Measurements from ENCODE around the gene MCFD2.

The MCFD2 gene

GRCh38 chr2:46915281-46915810 lies at the start of gene MCFD2:
Gene MCFD2, minus strand, starts transcription at chr2:46915806. Its CDS starts 6,635 bp downstream, at chr2:46909171.
- no peak for DNase-seq

DNA sequence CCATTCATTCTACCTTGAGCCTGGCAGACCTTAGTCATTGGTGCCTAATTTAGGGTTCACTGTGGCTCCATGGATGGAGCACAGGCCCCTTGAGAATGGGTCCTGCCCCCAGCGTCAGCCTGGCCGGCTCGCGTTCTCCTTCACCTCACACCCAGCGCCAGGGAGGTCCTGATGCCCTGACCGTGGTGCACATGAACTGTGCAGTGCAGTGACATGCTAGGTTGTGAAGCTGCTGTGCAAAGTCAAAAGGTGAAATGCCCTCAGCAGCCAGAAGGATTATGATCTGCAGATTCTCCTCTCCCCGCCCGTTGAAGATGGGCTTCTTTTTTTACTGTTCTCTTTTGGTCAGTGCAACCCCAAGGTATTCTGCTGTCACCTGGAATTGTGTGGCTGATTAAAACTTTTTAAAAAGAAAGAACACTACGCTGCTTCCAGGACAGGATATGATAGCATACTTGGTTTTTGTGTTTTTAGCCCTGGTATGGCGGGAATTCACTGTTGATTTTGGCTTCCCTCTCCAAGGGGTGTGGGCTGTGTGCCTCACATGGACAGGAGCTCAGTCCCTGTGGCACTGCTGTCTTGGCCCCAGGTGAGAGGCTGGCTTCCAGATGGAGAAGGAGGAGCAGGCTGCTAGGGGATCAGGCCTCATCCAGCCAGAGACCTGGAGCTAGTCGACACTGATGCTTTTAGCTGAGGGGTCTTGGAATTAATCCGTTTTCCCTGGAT lies 49.4 kb upstream of the MCFD2 start:
- DNase-seq: no peak

- DNase-seq: no peak
Observed at GRCh38 chr2:46963941-46964673, 48.5 kb upstream of the MCFD2 start.

- DNase-seq: no peak
Observed at GRCh38 chr2:46963210-46963609, 47.6 kb upstream of the MCFD2 start.

DNA sequence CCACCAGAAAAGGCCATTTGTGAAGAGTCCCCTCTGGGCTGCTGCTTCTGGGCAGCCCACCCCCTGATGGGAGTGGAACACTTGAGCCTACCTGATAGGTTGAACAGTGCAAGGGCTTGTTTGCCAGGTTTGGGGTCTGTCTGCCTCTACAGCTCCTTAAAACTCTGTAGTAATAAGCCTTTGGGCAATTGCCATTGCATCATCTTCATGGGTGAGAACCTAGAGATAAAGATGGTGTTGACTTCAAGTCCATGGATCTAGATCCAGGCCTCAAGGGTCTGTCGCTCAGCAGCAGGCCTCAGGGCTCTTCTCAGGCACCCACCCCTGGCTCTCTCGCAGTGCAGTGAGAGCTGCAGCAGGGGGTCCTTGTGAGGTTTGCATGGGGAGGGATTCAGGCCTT lies 47.1 kb upstream of the MCFD2 start:
- DNase-seq: no peak

DNA sequence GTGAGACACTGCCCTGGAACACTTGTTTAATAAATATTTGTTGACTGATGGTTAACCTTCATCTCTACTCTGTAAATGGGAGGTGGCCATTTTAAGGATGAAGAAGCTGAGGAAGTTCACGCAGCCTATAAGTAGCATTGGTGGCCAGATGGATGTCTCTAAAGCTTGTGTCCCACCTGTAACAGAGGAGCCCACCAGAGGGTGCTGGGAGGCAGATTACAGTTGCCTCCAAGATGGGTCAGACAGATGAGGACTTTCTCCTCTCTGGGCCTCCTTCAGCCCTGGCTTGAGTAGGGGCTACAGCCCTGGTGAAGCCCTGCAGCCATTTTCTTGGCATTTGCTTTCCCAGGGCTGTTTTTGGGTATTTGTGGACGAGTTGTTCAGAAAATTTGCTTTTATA lies 45.0 kb upstream of the MCFD2 start:
- no peak for DNase-seq

- no peak for DNase-seq
Observed at GRCh38 chr2:46958431-46959017, 42.9 kb upstream of the MCFD2 start.

DNA sequence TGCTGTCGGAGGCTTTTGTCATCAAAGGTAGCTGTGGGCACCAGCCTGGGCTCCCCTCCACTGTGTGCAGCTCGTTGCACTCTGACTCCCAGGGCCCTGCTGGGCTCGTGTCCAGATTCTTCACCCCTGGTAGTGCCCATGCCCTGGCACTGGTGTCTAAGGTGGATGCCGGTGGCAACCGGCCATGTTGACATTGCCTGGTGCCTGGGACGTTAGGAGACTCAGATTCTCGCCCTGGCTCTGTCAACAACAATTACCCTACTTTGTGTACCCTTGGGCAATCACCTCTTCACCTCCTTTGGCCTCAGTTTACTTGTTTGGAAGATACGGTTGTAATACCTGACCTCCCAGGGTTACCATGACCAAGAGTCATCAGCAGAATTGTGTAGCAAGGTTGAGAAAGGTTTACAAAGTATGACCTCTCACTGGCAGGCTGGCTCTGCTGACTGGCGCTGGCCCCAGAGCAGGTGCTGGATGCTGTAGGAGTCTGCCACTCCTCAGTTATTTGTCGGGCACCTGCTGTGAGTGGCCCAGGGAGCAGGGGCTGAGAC lies 41.5 kb upstream of the MCFD2 start:
- no peak for DNase-seq

DNA sequence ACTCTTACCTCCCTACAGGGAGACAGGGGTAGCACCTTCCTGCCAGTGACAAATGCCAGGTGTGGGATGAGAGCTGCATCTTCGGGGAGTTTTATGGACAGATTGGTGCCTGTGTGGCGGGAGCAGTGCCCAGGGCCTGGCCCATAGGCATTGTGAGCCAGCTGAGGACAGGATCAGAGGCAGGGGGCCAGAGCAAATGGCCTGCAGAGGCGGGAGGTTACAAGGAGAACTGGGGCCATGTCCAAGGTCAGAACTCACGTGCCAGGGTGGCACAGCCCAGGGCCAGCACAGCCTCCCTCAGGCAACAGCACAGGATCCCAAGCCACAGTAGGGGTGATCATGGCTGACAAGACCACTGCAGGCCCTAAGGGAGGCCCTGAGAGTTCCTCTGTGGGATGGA lies 40.2 kb upstream of the MCFD2 start:
- no peak for DNase-seq

DNA sequence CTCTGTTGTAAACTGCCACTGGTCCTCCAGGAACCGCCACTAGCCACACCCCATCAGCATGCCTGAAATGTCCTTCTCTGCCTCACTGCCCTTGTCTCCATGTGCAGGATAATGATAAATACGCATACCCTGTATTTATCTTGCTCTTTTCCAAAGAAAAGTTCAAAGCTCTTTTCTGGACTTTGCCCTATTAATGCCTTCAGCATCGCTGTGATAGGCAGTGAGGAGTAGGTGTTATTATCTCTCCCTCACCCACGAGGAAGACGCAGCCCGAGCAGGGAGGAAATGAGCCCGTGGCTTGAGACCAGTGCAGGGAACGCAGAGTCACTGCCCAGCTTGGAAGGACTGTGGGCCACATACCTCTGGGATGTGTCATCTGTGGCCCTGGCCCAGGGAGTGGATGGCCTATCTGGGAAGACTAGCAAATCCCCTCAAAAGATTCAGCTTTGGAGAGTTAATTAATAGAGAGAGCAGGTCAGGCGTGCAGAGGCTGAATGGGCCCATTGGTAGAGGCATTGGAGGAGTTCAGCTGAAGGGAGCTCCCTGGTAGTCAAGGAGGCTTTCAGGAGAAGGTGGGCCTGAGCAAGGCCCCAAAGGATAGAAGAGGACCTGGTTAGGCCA lies 39.5 kb upstream of the MCFD2 start:
- DNase-seq: no peak

GRCh38 chr2:46952171-46952570 lies 36.6 kb upstream of the MCFD2 start:
- DNase-seq: no peak

GRCh38 chr2:46951290-46952064 lies 35.9 kb upstream of the MCFD2 start:
- DNase-seq: no peak

- DNase-seq: no peak
Observed at GRCh38 chr2:46950314-46950713, 34.7 kb upstream of the MCFD2 start.

- DNase-seq: no peak
Observed at GRCh38 chr2:46947841-46948240, 32.2 kb upstream of the MCFD2 start.

GRCh38 chr2:46945671-46946070 lies 30.1 kb upstream of the MCFD2 start:
- no peak for DNase-seq

GRCh38 chr2:46943881-46944798 lies 28.5 kb upstream of the MCFD2 start:
- no peak for DNase-seq

- no peak for DNase-seq
Observed at GRCh38 chr2:46942891-46943626, 27.5 kb upstream of the MCFD2 start.

GRCh38 chr2:46942143-46942526 lies 26.5 kb upstream of the MCFD2 start:
- no peak for DNase-seq

GRCh38 chr2:46939626-46940359 lies 24.2 kb upstream of the MCFD2 start:
- DNase-seq: no peak

GRCh38 chr2:46937471-46937901 lies 21.9 kb upstream of the MCFD2 start:
- DNase-seq: no peak
